ENCODE results near the gene ADD1.

The ADD1 gene

GRCh38 chr4:2860391-2861348, 17.0 kb downstream of the ADD1 start:
- DNase-seq, result no peak

DNA sequence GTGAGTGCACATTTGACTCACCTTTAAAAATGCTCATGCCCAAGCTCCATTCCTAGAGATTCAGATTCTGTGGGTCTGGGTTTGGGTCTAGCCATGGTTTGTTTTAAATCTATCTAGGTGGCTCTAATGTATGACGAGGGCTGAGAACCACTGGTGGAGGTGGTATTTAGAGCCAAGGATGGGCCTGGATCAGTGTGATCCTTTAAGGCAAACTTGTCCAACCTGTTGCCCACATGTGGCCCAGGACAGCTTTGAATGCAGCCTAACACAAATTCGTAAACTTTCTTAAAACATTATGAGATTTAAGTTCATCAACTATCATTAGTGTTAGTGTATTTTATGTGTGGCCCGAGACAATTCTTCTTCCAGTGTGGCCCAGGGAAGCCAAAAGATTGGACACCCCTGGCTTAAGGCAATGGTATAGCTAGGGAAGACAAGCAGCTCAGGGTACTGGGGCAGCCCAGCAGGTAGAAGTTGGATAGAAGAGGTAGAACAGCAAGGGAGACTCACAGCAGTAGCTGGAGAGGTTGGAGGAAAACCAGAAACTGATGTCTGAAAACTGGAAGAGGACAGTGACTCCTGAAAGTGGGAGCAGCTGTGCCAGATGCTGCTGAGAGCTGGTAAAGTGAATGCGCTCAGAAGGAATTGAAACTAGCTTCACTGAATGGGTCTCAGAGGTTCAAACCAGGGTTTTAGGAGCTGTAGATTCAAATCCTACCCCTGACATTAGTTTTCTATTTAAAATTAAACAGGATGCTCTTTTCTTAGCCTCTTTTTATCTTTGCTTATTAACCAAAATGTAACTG, 18.2 kb downstream of the ADD1 start:
- DNase-seq, result no peak

- peak; percentile 45 for DNase-seq
Observed at GRCh38 chr4:2862528-2862927, 18.9 kb downstream of the ADD1 start.

DNA sequence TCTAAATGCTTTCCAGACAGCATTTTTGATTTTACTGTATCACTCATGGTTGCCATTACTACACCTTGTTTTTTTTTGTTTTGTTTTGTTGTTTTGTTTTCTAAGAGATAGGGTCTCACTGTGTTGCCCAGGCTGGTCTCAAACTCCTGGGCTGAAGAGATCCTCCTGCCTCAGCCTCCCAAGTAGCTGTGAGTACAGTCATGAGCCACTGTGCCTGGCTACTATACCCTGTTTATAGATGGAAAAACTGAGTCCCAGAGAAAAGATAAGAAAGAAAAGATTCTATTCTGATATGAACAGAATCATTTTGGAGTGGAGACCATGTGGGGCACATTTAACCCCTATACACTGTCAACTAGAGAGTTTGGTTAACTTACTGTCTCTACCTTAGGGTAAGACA, 20.0 kb downstream of the ADD1 start:
- DNase-seq, result no peak

DNA sequence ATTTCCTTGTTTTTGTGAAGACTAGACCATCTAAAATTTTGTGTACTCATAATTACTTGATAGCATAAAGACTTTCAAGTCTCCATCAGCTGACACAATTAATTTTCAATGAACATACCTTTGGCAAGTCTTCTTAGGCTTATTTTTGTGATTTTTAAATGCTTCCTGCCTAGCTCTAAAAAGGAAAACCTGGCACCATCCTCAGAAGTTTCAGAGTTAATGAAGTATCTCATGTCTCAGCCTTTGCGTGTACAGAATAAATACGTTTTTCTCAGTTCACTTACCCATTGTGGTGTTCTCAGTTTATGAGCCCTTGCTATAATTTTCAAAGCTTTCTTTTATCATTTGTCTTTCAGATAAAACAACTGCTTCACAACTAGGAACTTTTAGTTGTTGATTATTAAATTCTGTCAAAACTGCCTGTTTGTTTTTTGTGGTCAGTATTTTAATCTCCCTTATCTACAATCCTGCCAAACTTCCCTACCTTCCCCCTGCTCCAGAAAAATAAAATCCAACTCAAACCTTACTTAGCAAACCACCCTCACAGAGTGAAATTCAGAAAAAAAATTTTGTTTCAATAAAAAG, 21.6 kb downstream of the ADD1 start:
- DNase-seq, result no peak

DNA sequence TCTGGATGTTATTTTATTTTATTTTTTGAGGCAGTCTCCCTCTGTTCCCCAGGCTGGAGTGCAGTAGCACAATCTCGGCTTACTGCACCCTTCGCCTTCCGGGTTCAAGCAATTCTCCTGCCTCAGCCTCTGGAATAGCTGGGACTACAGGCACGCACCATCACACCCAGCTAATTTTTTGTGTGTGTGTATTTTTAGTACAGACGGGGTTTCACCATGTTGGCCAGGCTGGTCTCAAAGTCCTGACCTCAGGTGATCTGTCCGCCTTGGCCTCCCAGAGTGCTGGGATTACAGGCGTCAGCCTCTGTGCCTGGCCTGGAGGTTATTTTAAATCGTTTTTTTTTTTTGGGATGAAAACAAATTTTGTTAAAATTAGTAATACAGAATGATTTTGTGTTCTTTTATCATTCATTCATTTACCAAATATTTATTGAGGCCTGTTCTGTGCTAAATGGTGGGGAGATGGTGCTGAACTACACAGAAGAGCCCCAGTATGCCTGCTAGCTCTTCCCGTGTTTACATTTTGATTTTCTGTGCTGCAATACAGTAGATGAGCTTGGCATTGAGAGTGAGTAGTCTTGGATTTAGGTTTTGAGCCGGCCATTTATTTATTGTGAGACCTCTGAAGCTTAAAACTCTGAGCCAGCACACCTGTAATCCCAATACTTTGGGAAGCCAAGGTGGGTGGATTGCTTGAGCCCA, 22.7 kb downstream of the ADD1 start:
- DNase-seq, result no peak

DNA sequence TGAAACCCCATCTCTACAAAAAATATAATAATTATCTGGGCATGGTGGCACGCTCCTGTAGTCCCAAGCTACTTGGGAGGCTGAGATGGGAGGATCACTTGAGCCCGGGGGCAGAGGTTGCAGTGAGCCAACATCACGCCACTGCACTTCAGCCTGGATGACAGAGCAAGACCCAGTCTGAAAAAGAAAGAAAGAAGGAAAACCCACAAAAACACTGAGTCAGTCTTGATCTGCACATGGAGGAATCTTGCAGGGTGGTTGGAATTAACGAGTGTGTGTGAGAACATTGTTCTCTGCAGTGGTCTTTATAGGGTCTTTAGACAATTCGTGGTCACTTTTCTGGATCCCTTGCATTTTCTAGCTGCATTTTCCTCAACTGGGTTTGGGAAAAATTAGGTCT, 23.2 kb downstream of the ADD1 start:
- DNase-seq, result no peak

GRCh38 chr4:2867758-2868491, 24.3 kb downstream of the ADD1 start:
- no peak for DNase-seq

- DNase-seq, result no peak
Observed at GRCh38 chr4:2868877-2869487, 25.3 kb downstream of the ADD1 start.

DNA sequence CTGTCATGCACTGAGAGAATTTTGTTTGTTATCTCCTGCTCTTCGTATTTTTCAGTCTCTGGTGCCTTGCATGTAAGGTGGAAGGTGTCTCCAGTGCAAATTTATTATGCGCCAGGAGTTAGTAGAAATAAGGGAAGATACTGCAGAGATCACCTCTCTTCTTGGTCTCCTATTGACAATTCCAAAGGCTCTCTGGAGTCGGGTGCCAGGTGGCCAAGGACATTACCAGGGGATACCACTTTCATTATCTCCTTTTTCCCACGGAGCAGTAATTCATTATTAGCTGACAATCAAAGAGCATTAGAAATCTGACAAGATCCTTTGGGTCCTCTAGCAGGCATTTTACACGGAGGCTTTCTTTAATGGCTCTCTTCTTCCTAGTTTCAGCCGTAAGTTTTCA, 26.0 kb downstream of the ADD1 start:
- DNase-seq, result no peak

DNA sequence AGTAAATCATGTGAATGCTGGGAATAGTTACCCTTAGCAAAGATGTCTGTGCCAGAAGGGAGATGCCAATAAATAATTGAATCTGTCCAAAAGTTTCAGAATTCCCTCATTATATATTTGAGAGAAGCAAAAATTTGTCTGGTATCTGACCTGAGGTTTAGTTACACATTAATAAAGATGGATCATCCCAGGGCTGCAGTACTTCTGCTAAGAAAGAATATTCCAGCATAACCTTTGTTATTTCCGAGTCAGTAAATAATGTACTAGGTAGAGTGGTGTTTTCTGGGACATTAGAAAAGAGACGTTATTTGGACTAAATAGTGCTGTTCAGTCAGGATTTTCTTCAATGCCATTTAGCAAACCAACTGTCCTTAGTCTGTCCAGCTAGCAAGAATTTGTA, 26.4 kb downstream of the ADD1 start:
- DNase-seq, result no peak

DNA sequence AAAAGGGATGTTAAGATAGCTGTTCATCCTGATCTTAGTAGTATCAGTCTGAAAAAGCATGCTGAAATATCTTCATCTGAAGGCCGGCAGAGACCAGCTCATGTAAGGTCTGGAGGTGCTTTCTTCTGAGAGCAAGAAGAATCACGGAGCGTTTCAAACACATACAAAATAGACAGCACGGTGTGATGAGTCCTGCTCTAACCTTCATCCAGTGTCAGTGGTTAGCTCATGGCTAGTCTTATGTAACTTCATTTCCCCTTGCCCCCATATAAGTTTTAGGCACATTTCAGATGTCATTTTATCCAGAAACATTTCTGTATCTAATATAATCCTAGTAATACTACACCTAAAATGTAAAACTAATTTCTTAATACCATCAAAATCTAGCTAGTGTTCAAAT, 27.8 kb downstream of the ADD1 start:
- DNase-seq, result no peak

- no peak for DNase-seq
Observed at GRCh38 chr4:2871911-2872310, 28.3 kb downstream of the ADD1 start.

- DNase-seq, result no peak
Observed at GRCh38 chr4:2873329-2873728, 29.7 kb downstream of the ADD1 start.

DNA sequence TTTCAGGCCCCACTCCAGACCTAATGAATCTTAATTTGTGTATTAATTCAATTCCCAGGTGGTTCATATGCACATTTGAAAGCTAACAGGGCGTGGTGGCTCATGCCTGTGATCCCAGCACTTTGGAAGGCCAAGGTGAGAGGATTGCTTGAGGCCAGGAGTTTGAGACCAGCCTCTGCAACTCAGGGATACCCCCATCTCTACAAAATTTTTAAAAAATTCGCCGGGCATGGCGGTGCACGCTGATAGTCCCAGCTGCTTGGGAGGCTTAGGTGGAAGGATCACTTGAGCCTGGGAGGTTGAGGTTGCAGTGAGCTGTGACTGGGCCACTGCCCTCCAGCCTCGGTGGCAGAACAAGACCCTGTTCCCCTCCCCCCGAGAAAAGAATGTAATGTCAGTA, 31.2 kb downstream of the ADD1 start:
- DNase-seq, result no peak

DNA sequence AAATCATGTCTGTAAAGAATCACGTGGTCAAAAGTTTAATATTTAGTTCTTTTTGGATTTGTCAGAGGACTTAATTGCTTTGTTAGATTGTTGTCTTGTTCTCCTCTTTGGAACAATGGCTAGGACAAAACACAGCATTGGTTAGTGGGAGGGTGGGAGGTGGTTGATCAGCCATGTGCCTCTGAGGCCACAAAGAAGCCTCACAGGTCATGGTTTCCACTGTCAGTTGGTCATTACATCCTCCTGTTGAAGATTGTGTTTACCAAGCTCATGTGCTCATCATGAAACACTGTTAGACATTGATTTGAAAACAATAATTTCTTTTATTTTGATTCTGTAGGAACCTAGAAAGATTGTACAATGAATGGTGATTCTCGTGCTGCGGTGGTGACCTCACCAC, 31.9 kb downstream of the ADD1 start:
- no peak for DNase-seq

GRCh38 chr4:2878346-2878745, 34.7 kb downstream of the ADD1 start:
- no peak for DNase-seq

- no peak for DNase-seq
Observed at GRCh38 chr4:2879026-2879425, 35.4 kb downstream of the ADD1 start.

DNA sequence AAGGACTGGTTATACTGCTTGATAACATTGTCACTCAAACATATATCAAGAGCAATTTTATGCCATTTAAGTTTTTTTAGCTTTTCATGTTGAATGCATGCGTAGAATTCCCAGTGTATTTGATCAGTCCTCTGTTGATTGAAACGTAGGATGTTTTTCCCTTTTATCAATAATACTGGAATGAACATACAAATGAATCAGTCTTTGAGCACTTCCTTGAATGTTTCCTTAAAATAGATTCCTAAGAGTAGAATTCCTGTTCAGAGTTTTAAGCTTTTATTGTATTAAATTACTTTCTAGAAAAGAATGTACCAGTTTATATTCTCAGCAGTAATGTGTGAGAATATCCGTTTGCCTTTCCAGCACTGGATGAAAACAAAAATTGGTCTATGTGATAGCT, 37.8 kb downstream of the ADD1 start:
- DNase-seq, result no peak

- DNase-seq, result no peak
Observed at GRCh38 chr4:2882341-2882740, 38.7 kb downstream of the ADD1 start.

GRCh38 chr4:2886161-2886560, 42.5 kb downstream of the ADD1 start:
- no peak for DNase-seq

DNA sequence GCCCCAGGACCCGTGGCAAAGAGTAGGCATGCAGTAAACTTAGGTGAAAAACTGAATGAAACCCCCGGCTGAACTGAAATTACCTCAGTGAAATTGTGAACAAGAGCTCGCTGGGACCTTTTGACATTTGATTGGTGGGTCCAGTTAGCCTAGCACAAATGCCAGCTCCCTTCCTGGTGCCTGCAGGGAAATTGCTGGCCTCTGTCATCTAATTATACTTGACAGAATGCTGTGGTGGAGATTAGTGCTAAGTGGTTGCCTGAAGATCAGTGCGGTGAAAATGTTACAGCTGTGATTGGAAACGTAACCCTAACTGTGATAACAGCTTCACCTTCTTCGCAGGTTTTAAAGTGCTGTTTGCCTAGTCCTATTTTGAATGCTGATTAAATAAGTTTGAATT, 43.0 kb downstream of the ADD1 start:
- DNase-seq, result no peak
